Smooth muscle cell of bladder (primary cell): Measurements from ENCODE around the gene MCHR1. TPM values are rescaled to one million over a fixed set of nuclear protein-coding genes. Genes with fewer than 3 reads are reported as not detected.

Experiments
- total RNA-seq: library from RNA; depleted of rRNA; stranded (reverse); fragments of >200 nt; gene quantifications from 2 replicates; pipeline ENCODE4 v1.2.3, GENCODE V29; 2014

MCHR1 gene, protein sequence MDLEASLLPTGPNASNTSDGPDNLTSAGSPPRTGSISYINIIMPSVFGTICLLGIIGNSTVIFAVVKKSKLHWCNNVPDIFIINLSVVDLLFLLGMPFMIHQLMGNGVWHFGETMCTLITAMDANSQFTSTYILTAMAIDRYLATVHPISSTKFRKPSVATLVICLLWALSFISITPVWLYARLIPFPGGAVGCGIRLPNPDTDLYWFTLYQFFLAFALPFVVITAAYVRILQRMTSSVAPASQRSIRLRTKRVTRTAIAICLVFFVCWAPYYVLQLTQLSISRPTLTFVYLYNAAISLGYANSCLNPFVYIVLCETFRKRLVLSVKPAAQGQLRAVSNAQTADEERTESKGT
- 1.00 and 2.4 TPM in 2 replicates for total RNA-seq

DNA sequence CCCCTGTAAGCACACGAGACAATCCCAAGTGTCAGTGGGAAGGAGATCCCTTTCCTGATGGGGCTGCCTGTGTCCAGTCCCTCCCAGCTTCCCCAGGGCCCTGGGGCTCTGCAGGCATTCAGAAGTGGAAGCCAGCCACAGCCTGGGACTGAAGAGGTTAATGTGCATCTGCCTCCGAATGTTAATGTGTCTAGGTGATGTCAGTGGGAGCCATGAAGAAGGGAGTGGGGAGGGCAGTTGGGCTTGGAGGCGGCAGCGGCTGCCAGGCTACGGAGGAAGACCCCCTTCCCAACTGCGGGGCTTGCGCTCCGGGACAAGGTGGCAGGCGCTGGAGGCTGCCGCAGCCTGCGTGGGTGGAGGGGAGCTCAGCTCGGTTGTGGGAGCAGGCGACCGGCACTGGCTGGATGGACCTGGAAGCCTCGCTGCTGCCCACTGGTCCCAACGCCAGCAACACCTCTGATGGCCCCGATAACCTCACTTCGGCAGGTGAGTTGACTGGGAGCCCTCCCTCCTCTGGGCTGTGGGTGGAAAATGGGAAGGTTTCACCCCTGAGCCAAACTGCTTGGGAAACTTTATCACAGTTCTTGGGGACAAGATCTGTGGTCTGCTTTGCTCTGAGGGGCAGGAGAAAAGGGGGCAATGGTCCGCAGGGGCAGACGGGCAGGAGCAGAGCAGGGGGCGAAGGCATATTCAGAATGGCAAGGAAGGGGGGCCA, at the start of gene MCHR1:
Gene MCHR1 (plus strand): TSS at position 236 of the 715 bp plus-strand sequence. CDS start 169 bp downstream, at position 405.

DNA sequence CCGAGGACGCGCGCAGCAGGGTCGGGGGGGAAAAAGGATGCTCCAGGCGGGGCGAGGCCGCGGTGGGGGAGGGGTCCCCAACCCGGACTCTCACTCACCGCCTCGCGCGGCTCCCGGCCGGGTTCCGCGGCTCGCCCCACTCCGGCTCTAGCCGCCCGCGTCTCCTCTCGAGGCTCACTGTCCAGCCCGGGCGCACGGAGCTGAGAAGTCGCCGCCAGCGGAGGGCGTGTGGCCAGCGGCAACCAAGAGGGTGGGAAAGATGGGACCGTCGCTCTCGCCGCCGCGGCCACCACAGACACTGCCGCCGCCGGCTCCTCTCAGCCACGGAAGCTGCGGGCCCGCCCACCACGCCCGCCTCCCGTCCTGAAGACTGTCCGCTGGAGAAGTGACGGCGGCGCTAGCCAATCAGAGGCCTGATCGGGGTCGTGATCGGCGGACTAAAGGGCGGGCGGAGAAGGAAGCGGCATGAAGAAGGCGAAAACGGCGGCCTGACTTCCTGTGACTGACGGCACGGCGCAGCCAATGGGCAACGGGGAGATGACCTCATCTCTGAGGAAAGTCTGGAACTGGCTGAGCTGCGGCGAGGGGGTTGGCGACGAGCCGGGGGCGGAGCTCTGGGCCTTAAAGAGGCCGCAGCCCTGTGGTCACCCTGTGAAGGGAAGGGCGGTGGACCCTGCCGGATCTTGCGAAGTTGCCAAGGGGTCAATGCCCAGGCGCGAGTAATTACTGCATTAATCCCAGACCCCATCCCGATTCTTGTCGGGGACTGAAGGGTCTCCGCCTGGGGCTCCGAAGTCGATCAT, 42.7 kb upstream of the MCHR1 start, which contains the start of gene MRTFA:
Gene MRTFA (minus strand): TSS at position 340 of the 803 bp plus-strand sequence.

Other genes starting within 250 kb of the MCHR1 start
- gene MRTFA, start 42.8 kb upstream of the MCHR1 start, total RNA-seq: 16.8 and 20.9 TPM in 2 replicates
- gene SLC25A17, start 139.9 kb downstream of the MCHR1 start, total RNA-seq: 12.5 and 13.3 TPM in 2 replicates
- gene ST13, start 177.2 kb downstream of the MCHR1 start, total RNA-seq: 268 and 309 TPM in 2 replicates
- 5.4 and 7.0 TPM in 2 replicates for gene XPNPEP3, start 177.7 kb downstream of the MCHR1 start, total RNA-seq
- not detected in 2 replicates for gene DNAJB7, start 182.6 kb downstream of the MCHR1 start, total RNA-seq